Thyroid gland (tissue), 4 donors: ENCODE results near the gene ANTKMT. TPM values are rescaled to one million over a fixed set of nuclear protein-coding genes. Genes with fewer than 3 reads are reported as not detected.

Experiments
- DNase-seq, 2 donors: peaks; one replicate each; pipeline ENCODE4 v3.0.0-alpha.2; 2019
- H3K27ac ChIP-seq, 3 donors: fragments of 200-600 bp; sonication (generic); 1 replicate in 2 of 3; 2 replicates in 1 of 3; pipeline ENCODE4 v1.5.1; 2016 to 2019; ENCODE audit warnings: mild to moderate bottlenecking in 1 of 3, moderate library complexity in 1 of 3
- H3K27me3 ChIP-seq: fragments of 200-600 bp; sonication (generic); one replicate; pipeline ENCODE4 v1.5.1; 2019
- H3K36me3 ChIP-seq, 2 donors: fragments of 200-600 bp; sonication (generic); one replicate each; pipeline ENCODE4 v1.5.1; 2016 to 2019
- H3K4me1 ChIP-seq, 2 donors: fragments of 200-600 bp; sonication (generic); one replicate each; pipeline ENCODE4 v1.5.1; 2017 to 2019
- H3K4me3 ChIP-seq, 3 donors: fragments of 200-600 bp; sonication (generic); replicated peaks in 1 of 3; 1 replicate in 2 of 3; 2 replicates in 1 of 3; pipeline ENCODE4 v1.5.1; 2016; ENCODE audit warnings: mild to moderate bottlenecking in 1 of 3
- H3K9me3 ChIP-seq: fragments of 200-600 bp; sonication (generic); one replicate; pipeline ENCODE4 v1.5.1; 2017
- POLR2A ChIP-seq, 2 donors: fragments of 450-650 bp; IDR thresholded peaks; one replicate each; pipeline ENCODE4 v1.6.1; 2017; ENCODE audit warnings: antibody characterized with exemption in 2 of 2, mild to moderate bottlenecking in 2 of 2, moderate library complexity in 1 of 2
- WGBS, 2 donors: methylation state at CpG; one replicate each; pipeline ENCODE4 v1.1.5; 2017; 5-methylcytosine and 5-hydroxymethylcytosine counted together
- intact Hi-C: fragments of 100-400 bp; cut with DNase I; formaldehyde crosslinking; loops from one replicate; pipeline ENCODE4 v1.15.1; 2023
- total RNA-seq, 4 donors: library from RNA; depleted of rRNA; stranded (reverse); fragments of >200 nt; gene quantifications; one replicate each; pipeline ENCODE4 v1.2.3, GENCODE V29; 2016
- TF ChIP-seq, protein P1 (sequence below), 6 experiments: fragments of 200-600 bp in 3 of 6; fragments of 450-650 bp in 3 of 6; sonication (generic) in 3 of 6; IDR thresholded peaks; one replicate each; pipeline ENCODE4 v1.5.1; 2016 to 2019; ENCODE audit warnings: antibody characterized with exemption in 6 of 6, mild to moderate bottlenecking in 2 of 6, inconsistent platforms in 1 of 6, moderate library complexity in 1 of 6

ANTKMT gene
- total RNA-seq, 4 donors from 2014 or later = 56.4 to 109 (median 63.8) TPM

DNA sequence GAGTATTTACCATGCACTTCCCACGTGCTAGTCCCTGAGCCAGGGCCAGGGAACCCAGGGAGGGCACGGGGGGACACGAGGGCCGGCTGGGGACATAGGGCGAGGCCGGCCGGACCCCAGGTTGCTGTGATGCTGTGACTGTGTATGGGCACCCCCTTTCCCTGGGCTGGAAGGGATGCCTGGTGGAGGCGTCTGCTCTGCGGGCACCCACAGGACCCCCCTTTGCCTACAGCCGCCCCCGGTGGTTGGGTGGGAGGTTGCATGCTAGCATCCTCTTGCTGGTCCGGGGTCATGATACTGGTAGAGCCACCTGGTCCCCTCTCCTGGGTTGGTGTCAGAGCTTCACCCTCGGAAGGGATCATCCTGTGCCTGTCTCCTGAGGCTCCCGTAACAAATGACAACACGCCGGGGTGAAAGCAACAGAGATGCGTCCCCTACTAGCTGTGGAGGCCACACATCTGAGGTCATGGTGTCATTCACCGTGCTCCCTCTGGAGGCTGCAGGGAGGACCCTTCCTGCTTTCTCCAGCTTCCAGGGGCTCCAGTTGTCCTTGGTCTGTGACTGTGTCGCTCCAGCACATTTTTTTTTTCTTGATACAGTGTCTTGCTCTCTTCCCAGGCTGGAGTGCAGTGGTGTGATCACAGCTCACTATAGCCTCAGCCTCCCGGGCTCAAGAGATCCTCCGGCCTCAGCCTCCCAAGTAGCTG, 23.0 kb downstream of the ANTKMT start:
- 81 to 84% methylated on average over 6 to 16 of the region's 21 CpGs for WGBS, 2 donors
- intact Hi-C loops = no loop called here
- TF ChIP-seq, protein P1, sequence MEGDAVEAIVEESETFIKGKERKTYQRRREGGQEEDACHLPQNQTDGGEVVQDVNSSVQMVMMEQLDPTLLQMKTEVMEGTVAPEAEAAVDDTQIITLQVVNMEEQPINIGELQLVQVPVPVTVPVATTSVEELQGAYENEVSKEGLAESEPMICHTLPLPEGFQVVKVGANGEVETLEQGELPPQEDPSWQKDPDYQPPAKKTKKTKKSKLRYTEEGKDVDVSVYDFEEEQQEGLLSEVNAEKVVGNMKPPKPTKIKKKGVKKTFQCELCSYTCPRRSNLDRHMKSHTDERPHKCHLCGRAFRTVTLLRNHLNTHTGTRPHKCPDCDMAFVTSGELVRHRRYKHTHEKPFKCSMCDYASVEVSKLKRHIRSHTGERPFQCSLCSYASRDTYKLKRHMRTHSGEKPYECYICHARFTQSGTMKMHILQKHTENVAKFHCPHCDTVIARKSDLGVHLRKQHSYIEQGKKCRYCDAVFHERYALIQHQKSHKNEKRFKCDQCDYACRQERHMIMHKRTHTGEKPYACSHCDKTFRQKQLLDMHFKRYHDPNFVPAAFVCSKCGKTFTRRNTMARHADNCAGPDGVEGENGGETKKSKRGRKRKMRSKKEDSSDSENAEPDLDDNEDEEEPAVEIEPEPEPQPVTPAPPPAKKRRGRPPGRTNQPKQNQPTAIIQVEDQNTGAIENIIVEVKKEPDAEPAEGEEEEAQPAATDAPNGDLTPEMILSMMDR (IDR thresholded peaks at IDR 0.05) = no peak
- no peak for TF ChIP-seq POLR2A (IDR thresholded peaks at IDR 0.05)
- no peak overlapping the region for H3K4me3 ChIP-seq
- H3K27ac ChIP-seq = no peak overlapping the region
- H3K36me3 ChIP-seq = no peaks in the 10 kb centered on the region
- no peak for DNase-seq
- H3K27me3 ChIP-seq = no peaks in the 10 kb centered on the region
- peaks cover 12 to 13% of the 10 kb centered on the region in 2 donors for H3K4me1 ChIP-seq
- H3K9me3 ChIP-seq = no peaks in the 10 kb centered on the region

DNA sequence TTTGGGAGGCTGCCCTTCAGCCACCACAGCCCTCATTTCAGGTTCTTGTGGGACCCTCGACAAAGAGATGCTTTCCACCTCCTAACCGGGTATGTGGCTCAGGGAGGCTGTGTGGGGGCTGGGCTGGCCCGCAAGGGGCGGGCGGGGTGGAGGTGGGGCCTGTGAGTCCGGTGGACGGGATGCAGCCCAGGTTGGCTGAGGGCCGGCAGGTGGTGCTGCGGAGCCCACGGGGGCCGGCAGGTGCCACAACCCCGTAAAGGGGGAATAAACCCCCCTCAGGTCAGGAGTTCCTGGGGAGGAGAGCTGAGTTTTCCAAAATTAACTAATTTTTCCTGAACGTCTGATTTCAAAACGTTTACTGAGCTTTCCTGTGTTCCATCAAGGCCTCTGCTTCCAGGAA, 24.8 kb downstream of the ANTKMT start:
- DNase-seq = peak; percentile 48 to 57
- TF ChIP-seq, protein P1 (IDR thresholded peaks at IDR 0.05) = peak in 2 of 6 experiments; percentile 31 to 45
- no peak for TF ChIP-seq POLR2A (IDR thresholded peaks at IDR 0.05)
- no peaks in the 10 kb centered on the region for H3K36me3 ChIP-seq
- H3K27me3 ChIP-seq = no peaks in the 10 kb centered on the region
- no peak overlapping the region for H3K4me3 ChIP-seq
- H3K27ac ChIP-seq = no peak overlapping the region
- intact Hi-C loops = no loop called here
- H3K9me3 ChIP-seq = no peaks in the 10 kb centered on the region
- WGBS, 2 donors = 5 to 10% methylated on average over 3 to 4 of the region's 14 CpGs
- H3K4me1 ChIP-seq = peaks cover 4 to 5% of the 10 kb centered on the region in 2 donors

DNA sequence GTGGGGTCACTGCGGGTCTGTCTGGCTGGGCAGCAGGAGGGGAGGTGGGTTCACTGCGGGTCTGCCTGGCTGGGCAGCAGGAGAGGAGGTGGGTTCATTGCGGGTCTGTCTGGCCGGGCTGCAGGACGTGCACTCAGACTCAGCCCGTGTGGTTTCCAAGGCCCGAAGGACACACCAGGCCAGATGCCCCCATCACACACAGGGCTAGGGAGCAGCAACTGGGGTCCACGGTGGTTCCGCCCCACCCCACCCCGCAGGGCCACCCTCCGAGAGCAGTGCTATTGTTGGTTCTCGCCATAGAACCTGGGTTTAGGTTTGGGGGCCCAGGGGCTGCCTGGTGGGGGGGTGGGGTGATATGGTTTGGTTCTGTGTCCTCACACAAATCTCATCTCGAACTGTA, 25.7 kb downstream of the ANTKMT start:
- 75 to 86% methylated on average over 9 to 10 of the region's 13 CpGs for WGBS, 2 donors
- H3K27me3 ChIP-seq = no peaks in the 10 kb centered on the region

GRCh38 chr16:747978-748746, 27.2 kb downstream of the ANTKMT start:
- 88 to 90% methylated on average over 24 to 33 of the region's 39 CpGs for WGBS, 2 donors

More for the DNA sequence above, 25.7 kb downstream of the ANTKMT start:
- no peak for DNase-seq
- Histone ChIP-seq H3K9me3 (no peaks in the 10 kb centered on the region), H3K4me1 (no peaks in the 10 kb centered on the region), H3K27ac (no peak overlapping the region), H3K4me3 (no peak overlapping the region), H3K36me3 (no peaks in the 10 kb centered on the region)
- TF ChIP-seq, protein P1 (IDR thresholded peaks at IDR 0.05) = no peak
- no peak for TF ChIP-seq POLR2A (IDR thresholded peaks at IDR 0.05)
- intact Hi-C loops = no loop called here

More at GRCh38 chr16:747978-748746, 27.2 kb downstream of the ANTKMT start:
- Histone ChIP-seq H3K27me3 (no peaks in the 10 kb centered on the region), H3K27ac (no peak overlapping the region), H3K4me1 (no peaks in the 10 kb centered on the region), H3K4me3 (no peak overlapping the region), H3K36me3 (no peaks in the 10 kb centered on the region), H3K9me3 (no peaks in the 10 kb centered on the region)
- intact Hi-C loops = no loop called here
- no peak for DNase-seq
- no peak for TF ChIP-seq POLR2A (IDR thresholded peaks at IDR 0.05)
- TF ChIP-seq, protein P1 (IDR thresholded peaks at IDR 0.05) = no peak
